NOMO-1 treated with dmso at 0.1 percent for 144 hours (cell line): ENCODE results near the gene COMMD1.
"Not testable (repeated sequence)": the region's sequence is repeated elsewhere in the genome, so short reads cannot be mapped to it uniquely, and the experiment has no call there.

Source experiments
- DNase-seq: peaks from one replicate; lab custom pipeline; 2025; ENCODE audit not compliant: unreplicated experiment; lab: John Stamatoyannopoulos, UW

The COMMD1 gene

DNA sequence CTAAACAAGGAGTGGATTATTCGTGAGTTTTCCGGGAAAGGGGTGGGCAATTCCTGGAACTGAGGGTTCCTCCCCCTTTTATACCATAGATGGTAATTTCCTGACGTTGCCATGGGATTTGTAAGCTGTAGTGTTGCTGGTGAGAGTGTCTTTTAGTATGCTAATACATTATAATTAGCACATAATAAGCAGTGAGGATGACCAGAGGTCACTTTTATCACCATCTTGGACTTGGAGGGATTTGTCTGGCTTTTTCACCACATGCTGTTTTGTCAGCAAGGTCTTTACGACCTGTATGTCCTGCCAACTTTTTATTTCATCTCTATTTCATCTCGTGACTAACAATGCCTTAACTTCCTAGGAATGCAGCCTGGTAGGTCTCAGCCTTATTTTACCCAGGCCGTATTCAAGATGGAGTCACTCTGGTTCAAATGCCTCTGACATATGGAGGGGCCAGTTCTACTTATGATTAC lies 165.7 kb downstream of the COMMD1 start:
- DNase-seq, result no peak

DNA sequence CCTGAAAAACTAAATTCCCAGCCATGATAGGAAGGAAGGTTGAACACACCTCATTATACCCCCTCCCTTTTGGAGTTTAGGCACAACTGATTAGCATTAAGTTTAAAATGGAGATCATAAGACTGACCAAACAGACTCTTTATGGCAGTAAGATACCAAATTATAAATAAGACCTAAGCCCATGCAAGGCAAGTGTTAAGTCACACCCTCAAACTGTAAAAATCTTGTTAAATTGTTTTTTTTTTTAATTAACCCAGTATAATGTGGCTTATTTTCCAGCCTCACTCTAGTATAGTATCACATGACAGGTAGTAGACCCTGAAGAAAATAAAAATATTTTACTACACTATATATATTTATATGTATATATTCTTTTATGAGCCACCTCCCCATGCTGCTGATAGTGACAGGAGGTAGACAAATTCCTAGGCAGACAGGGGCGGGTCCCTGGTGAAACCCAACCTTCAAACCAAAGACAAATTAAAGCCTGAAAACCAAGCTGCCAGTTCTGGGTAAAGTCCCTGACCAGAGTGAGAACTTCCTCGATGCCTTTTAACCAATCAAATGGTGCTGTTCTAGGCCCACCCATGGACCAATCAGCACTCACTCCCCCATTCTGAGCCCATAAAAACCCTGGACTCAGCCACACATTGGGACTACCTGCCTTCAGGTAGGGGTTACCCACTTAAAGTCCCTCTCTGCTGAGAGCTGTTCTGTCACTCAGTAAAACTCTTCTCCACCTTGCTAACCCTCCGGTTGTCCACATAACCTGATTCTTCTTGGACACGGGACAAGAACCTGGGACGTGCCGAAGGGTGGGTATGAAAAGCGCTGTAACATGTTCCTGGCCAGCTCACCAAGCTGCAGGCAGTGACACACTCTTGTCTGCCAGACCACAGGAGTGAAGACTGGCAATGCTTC lies 166.5 kb downstream of the COMMD1 start:
- DNase-seq, result no peak

DNA sequence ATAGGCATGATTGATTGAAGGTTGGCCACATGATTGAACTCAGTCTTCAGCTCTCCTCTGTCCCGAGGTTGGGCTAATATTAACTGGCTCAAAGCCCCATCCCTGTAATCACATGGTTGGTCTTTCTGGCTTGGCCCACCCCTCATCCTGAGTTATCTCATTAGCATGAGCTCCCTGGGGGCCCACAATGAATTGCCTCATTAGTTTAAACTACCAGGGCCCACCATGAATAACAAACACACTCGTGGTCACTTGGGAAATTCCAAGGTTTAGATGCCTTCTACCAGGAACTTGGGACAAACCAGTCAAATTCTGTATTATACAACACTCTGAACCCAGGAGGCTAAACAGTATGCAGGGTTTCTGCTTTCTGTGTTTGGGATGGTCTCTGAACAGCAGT lies 168.8 kb downstream of the COMMD1 start:
- DNase-seq, result no peak

DNA sequence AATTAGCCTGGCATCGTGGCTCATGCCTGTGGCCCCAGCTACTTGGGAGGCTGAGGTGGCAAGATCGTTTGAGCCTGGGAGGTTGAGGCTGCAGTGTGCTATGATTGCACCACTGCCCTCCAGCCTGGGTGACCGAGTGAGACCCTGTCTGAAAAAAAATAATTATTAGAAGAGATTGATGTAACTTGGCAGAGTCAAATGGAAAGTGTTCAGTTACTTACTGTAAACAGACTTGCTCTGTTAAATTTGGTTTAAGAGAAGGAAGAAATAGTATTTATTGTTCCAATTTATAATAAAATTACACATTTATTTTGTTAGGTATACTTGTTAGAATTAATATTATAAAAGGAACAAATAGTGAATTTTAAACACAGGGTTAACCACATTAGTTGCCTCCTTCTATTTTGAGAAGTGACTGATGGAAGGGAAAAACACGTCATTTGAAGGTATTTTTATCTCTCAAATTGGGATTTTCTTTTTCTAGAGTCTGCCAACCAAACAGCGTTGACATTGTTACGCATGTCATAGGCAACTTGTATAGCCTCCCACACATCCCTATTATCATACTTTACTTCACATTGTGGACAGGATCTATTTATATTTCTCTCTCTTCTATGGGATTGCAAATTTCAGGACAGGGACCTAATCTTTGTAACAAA lies 171.6 kb downstream of the COMMD1 start:
- no peak for DNase-seq

DNA sequence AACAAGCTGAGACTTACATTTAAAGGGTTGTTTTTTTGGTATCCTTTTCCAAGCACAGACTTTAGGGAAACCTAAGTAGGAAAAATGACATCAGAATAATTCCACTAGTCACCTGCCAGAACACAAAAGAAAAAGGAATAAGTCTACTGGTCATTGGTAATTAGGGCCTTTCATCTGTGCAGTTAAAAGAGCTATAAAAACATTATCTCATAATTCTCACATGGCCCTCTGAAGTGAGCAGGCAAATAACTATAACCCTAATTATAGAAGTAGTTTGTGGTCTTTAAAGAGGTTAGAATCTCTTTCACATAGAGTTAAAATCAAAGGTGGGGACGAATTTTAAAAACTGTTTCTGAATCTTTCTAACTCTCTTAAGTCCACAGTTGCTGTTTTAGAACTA lies 179.3 kb downstream of the COMMD1 start:
- no peak for DNase-seq

DNA sequence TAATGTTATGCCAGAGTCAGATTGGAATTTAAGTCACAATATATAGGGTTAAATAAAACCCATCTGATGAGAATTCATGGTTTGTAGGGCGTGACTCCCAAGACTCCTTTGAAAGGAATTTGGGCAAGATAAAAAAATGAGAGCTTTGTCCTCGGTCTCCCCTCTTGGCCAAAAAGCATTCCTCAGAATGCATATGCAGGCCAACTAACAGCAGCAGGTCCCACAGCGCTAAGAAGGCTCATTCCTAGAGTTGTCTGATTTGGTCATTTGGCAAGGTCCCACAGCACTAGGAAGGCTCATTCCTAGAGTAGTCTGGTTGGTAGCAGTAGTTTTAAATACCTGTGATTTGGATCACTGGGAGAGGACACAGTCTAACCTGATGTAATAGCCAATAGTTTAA lies 184.2 kb downstream of the COMMD1 start:
- no peak for DNase-seq

DNA sequence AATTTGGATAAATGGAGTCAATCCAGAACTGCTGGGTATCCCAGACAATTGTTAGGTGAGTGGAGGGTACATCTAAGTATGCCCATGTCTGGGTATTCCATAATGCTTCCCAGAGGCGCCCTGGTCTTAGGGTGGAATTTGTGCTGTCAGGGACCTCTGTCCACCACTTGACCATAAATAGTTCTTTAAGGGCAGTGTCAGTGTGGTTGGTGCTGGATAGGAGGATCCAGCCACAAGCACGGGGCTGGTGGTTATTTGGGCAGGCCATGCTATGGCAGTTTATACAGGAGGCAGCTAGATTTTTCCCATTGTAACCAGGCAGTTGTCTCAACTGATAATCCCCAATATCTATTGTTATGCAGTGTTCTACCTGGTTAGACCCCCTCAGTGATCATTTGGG lies 186.0 kb downstream of the COMMD1 start:
- no peak for DNase-seq

DNA sequence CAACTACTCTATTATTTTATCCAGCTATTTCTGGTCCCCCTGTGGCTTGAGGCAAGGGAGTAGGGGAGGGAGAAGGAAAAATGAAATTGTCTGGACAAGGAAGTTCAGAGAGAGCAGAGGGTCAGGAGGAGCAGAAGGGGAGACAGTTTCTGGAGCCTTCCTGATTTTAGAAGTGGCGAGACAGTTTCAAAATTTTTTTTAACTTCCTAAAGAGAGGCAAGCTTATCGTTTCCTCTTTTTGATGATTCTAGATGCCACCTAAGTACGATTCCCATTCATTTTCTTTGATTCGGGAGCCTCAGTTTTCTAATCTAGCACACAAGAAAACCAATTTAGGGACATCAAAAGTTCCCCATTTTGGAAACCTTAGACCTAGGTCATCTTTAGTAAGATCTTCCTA lies 193.6 kb downstream of the COMMD1 start:
- DNase-seq, result peak; percentile 31

DNA sequence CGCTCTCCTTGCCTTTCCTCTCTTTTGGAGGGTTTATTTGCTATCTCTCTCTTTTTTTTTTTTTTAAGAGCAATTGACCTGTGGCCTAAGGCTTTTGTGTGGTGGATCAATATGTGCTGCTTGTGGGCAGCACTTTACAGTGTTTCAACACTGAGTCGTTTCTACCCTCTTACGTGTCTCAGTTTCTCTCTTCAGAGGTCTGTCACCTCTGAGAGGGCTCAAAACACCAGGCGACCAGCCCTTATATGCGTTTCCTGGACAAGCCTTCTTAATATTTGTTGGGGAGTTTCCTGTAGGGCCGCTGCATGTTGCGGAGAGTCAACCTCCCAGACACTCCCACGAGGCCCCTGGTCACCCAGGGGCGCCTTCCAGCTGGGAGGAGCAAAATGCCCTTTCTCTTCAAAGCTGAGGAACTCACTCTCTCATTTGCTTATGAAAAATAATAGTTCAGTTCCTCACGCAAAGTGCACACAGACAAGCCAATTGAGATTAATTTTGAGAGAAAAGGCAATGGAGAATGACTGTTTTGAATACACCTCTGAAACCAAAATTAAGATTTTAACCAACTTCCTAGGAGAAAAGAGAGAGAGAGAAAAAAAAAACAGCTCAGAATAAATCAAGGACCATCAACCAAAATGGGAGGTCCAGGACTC lies 194.2 kb downstream of the COMMD1 start:
- DNase-seq, result no peak

DNA sequence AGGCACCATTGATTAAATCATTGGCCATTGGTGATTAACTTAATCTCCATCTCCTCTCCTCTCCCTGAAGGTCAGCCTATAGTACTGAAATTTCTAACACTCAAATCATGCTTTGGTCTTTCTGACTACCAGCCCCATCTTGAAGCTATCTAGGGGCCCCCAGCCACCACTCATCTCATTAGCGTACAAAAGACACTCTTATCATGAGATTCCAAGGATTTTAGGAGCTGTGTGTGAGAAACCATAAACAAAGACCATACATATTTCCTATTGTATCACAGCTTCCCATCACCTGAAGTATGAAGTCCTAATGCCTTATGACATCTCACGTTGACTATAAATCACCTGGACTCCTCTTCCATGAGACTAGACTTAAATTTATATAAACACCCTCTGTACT lies 196.4 kb downstream of the COMMD1 start:
- no peak for DNase-seq

DNA sequence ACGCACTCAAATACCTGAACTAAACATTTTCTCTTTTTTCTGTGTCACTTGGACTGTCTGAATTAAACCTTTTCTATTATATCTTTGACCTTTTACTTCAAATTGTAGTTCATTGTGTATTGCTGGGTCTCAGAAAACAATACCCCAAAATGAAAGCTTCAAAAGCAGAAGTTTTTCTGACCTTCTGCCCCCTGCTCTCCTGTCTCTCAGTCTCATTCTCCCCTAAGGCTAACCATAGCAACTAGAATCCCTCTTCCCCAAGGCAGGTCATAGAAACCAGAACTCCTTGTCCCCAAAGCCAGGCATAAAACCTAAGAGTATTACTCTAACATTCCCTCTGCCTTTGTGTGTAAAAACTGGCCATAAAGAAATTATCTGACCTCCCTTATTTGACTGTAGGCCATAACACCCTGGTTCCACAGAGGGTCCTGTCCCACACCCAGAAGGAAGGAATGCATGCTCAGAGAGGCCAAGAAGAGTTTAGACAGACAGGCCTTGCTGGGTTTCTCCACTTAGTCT lies 197.0 kb downstream of the COMMD1 start:
- no peak for DNase-seq

DNA sequence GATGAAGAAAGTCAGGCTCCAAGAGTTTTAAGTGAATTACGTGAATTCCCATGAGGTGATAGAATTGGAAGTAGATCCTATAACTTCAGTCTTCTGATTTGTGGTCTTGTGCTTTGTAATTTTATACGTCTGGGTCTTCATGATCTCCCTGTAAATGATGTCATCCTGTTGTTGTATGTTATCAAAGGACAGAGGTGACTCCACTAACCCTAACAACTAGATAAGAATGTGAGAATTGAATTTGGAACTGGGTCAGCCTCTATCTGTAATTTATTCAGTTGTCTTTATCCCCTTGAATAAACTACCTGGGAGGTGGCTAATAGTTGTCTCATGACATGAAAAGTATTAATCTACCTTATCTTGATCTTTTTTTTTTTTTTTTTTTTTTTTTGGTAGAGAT lies 204.1 kb downstream of the COMMD1 start:
- no peak for DNase-seq

DNA sequence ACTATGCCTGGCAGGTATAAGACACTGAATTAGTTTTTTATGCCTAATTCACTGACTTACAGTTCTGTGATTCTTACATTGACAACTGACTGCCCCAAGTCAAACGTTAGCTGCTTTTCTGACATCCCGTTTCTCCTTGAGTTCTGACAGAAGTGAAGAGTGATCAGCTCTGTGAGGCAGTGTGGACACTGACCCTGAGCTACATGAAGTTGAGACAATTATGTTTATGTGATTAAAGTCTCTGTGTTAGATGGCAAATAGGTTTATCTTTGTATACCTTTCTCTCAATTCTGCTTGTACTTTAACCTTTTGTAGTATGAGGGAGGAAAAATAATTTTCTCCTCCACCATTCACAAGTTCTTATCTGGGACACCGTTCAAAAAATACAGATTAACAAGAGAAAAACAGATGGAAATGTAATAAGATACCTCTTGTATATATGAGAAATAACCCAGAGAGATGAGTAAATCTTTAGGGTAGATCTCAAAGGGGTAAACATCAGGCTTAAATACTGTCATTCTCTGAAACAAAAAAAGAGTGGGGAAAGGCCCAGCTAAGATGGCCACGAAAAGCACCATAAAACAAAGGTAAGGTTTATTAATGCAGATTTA lies 205.0 kb downstream of the COMMD1 start:
- no peak for DNase-seq

DNA sequence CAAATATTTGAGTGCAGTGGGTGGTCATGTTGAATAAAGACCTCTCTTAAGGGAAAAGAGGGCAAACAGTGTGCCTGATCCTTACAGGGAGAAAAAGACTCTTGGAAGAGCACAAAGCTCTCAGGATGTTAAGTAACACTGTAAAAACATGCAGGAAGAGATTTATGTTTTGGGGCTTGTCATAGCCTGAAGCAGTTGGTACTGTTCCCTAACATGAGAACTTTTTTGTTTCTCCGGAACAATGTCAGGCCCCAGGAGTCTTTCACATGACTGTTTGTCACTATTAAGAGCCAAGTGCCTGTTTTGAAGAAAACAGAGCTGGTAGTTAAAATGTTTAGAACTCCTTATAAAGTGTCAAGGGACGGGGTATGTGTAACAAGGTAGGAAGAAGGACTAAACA lies 206.7 kb downstream of the COMMD1 start:
- DNase-seq, result no peak

DNA sequence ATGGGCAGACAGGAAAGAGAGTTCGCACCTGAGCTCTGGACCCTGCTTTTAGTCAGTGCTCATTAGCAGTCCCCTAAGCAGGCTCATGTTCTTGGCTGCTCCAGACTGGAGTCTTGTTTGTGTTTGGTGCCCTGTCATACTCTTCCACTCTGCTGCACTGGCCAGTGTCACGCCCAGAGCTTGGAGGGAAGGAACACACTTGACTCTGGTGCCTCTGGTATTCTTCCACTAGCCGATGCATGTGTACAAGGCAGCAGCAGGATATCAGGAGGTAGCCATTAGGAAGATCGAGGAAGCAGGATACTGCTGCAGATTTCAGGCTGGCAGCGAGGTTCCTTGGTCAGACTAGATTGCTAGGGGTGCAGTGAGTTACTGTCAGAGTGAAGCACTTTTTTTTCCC lies 209.1 kb downstream of the COMMD1 start:
- no peak for DNase-seq

DNA sequence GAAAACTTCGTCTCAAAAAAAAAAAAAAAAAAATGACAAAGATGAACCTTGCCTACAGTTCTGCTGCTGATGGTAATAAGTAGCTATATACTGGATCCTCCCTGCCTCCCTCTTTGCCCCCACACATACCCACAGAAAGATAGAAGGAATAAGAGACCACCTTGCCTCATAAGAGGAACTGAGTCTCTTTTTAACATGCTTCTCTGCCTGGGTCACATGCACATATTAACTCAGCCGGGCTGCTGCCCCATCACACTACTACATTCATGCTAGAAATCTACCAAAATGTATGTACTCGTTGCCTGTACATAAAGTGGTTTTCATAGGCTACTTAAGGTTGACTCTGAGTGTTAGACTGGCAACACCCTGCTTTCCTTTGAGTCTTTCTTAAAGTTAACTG lies 211.5 kb downstream of the COMMD1 start:
- no peak for DNase-seq

DNA sequence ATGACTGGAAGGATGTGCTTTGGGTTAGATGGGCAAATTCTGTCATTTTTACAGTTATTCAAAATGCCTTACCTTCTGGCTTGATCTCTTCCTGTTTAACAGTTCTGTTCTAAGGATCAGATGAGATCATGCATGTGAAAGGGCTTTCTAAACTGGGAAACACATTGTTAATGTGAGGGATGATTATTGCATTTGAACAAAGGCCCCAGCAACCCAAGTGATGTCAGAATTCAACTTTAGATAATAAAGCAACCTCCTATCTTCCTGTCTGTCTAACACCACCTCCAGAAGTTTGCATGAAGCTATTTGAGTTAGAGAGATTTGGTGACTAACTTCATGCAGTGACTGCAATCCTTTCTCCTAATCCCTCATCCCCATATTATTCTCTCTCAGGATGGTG lies 212.7 kb downstream of the COMMD1 start:
- no peak for DNase-seq

DNA sequence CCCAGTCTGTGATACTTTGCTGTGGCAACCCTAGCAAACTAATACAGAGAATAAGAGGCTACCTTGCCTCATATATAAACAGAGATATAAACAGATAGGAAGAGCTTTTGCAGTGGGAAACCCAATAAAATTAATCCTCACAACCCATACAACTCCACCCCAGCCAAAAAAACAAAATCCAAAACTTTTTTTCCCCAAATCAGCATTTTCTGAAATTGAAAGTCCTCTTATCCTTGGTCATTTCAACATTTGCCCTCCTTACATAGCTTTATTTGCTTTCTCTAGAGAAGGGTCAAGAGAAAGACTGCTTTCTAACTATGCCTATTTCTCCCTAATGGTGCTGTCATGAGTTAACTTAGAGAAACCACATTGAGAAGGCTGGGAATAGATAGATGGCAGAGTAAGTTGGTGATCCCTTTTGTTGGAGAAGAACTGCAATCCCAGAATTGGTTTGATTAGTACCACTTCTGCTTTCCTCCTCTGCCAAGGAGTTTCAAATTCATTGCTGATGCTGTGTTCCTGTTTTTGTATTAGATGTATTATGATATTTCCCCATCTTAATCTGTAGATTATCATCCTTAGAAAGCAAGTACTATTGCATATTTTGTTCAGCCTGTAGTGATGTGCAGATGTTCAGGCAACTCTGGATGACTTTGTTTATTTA lies 214.0 kb downstream of the COMMD1 start:
- peak; percentile 22 for DNase-seq

DNA sequence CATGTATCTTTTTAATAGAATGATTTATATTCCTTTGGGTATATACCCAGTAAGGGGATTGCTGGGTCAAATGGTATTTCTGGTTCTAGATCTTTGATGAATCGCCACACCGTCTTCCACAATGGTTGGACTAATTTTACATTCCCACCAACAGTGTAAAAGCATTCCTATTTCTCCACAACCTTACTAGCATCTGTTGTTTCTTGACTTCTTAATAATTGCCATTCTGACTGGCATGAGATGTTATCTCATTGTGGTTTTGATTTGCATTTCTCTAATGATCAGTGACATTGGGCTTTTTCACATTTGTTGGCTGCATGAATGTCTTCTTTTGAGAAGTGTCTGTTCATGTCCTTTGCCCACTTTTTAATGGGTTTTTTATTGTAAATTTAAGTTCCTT lies 220.8 kb downstream of the COMMD1 start:
- DNase-seq, result not testable (repeated sequence)

DNA sequence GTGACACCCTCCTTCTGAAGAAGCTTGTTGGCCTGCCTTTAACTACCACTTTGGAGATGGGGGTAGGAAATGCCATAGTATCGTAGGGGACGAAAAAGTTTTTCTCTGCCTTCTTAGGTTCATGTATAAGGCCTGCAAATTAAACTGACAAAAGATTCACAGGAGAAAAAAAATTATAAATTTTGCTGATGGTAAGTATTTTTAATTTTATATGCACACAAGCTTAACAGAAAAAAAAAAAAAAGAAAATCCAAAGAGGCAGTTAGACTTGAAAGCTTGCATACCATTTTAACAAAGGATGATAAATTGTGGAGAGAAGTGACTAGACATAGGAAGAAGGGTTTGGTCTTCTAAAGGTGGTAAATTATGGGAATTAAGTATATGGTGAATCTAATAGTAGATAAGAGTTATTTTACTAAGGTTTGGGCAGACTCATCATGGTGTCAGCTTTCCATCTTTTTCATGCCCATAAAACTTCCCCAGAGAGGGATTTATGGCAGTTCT lies 227.9 kb downstream of the COMMD1 start:
- no peak for DNase-seq
